Panc1 (cell line): Measurements from ENCODE around the gene PNMA1. TPM values are rescaled to one million over a fixed set of nuclear protein-coding genes. Genes with fewer than 3 reads are reported as not detected.

Experiments used
- ATAC-seq: fragments of 200-7000 bp; cut with Tn5 transposase; 2 replicates; pipeline ENCODE4 v1.9.1; 2020; ENCODE audit warnings: mild to moderate bottlenecking, moderate library complexity
- BruUV-seq: library from RNA; stranded (reverse); fragments of 400-500 nt; replicated peaks from 2 replicates; lab custom pipeline; 2021; lab: Mats Ljungman, UMichigan
- CTCF ChIA-PET: fragments of 300-600 bp; sonication (Branson Sonifier 250); formaldehyde crosslinking; loops from one replicate; lab custom pipeline; 2022; ENCODE audit warnings: antibody characterized with exemption; lab: Charles Lee
- POLR2A ChIA-PET: fragments of 300-600 bp; sonication (Branson Sonifier 250); formaldehyde crosslinking; loops from one replicate; lab custom pipeline; 2022; ENCODE audit warnings: antibody characterized with exemption; lab: Charles Lee
- DNase-seq: peaks from one replicate; pipeline ENCODE4 v3.0.0-alpha.2; 2010; ENCODE audit warnings: low read depth, low spot score
- H3K27ac ChIP-seq: 2 replicates; pipeline ENCODE4 v1.5.1; 2011; ENCODE audit warnings: mild to moderate bottlenecking, low read length, inconsistent platforms
- H3K27me3 ChIP-seq: fragments of 200-500 bp; sonication (Bioruptor generic); 2 replicates; pipeline ENCODE4 v1.6.0; 2014; ENCODE audit warnings: low read length, inconsistent platforms; ENCODE audit not compliant: control insufficient read depth, insufficient read depth
- H3K36me3 ChIP-seq: fragments of 200-500 bp; sonication (Bioruptor generic); 2 replicates; pipeline ENCODE4 v1.5.1; 2014; ENCODE audit warnings: inconsistent platforms, mild to moderate bottlenecking, low read length, moderate library complexity; ENCODE audit not compliant: control insufficient read depth, insufficient read depth
- H3K4me1 ChIP-seq: 2 replicates; pipeline ENCODE4 v1.5.1; 2011; ENCODE audit warnings: inconsistent platforms, mild to moderate bottlenecking, low read length, moderate library complexity; ENCODE audit not compliant: control insufficient read depth, insufficient read depth
- H3K4me3 ChIP-seq, 2 experiments: 2 replicates each; pipeline ENCODE4 v1.5.1; 2011 to 2012; ENCODE audit warnings: low read depth in 2 of 2, low read length in 2 of 2, mild to moderate bottlenecking in 2 of 2, inconsistent platforms in 1 of 2, moderate library complexity in 1 of 2
- H3K9me3 ChIP-seq: fragments of 200-500 bp; sonication (Bioruptor generic); 2 replicates; pipeline ENCODE4 v1.5.1; 2014; ENCODE audit warnings: low read depth, mild to moderate bottlenecking, inconsistent platforms, low read length, moderate library complexity; ENCODE audit not compliant: control insufficient read depth, insufficient read depth
- POLR2AphosphoS5 ChIP-seq: IDR thresholded peaks from 2 replicates; pipeline ENCODE4 v1.6.1; 2012; ENCODE audit warnings: mild to moderate bottlenecking, low read depth, low read length, moderate library complexity
- REST ChIP-seq, 2 experiments: IDR thresholded peaks; 2 replicates each; pipeline ENCODE4 v1.6.1; 2011 to 2012; ENCODE audit warnings: low read depth in 2 of 2, control low read depth in 1 of 2, low read length in 1 of 2, mild to moderate bottlenecking in 1 of 2, moderate library complexity in 1 of 2; ENCODE audit not compliant: insufficient read depth in 1 of 2
- SIN3A ChIP-seq: IDR thresholded peaks from 2 replicates; pipeline ENCODE4 v1.6.1; 2012; ENCODE audit warnings: low read depth, mild to moderate bottlenecking, low read length, moderate library complexity, borderline replicate concordance; ENCODE audit not compliant: insufficient read depth
- TCF7L2 ChIP-seq: IDR thresholded peaks from 2 replicates; pipeline ENCODE4 v1.6.1; 2011; ENCODE audit warnings: mild to moderate bottlenecking, low read depth, low read length, inconsistent platforms
- in situ Hi-C: cut with HindIII; loops from 2 replicates; pipeline ENCODE4 v1.10.0; 2016; ENCODE audit warnings: low sequenced_read_pairs, low pct_unique_long_range_greater_than_20kb
- intact Hi-C: fragments of 100-400 bp; cut with micrococcal nuclease; formaldehyde crosslinking; loops from one replicate; pipeline ENCODE4 v1.10.0; 2022; ENCODE audit not compliant: unreplicated experiment
- total RNA-seq: library from RNA; stranded (reverse); gene quantifications from one replicate; pipeline ENCODE4 v1.2.1, GENCODE V29; 2021; ENCODE audit not compliant: unreplicated experiment
- TF ChIP-seq, protein P1 (sequence below): fragments of 450-650 bp; IDR thresholded peaks from 2 replicates; pipeline ENCODE4 v1.5.1; 2017; ENCODE audit warnings: mild to moderate bottlenecking

Gene PNMA1
- total RNA-seq, 1 experiment from 2014 or later, result 49.7 TPM

- H3K27me3 ChIP-seq, result no peaks in the 10 kb centered on the region
- CTCF ChIA-PET, result no interaction called here
- no peak overlapping the region for H3K4me3 ChIP-seq
- POLR2A ChIA-PET, result no interaction called here
- no TSS peak for BruUV-seq
- TF ChIP-seq SIN3A (no peak), POLR2AphosphoS5 (no peak), TCF7L2 (no peak), REST (IDR thresholded peaks at IDR 0.05; ENCODE audit: insufficient read depth in 1 of 2, low read depth in 2 of 2, low read length in 1 of 2) (no peak)
- TF ChIP-seq, protein P1, sequence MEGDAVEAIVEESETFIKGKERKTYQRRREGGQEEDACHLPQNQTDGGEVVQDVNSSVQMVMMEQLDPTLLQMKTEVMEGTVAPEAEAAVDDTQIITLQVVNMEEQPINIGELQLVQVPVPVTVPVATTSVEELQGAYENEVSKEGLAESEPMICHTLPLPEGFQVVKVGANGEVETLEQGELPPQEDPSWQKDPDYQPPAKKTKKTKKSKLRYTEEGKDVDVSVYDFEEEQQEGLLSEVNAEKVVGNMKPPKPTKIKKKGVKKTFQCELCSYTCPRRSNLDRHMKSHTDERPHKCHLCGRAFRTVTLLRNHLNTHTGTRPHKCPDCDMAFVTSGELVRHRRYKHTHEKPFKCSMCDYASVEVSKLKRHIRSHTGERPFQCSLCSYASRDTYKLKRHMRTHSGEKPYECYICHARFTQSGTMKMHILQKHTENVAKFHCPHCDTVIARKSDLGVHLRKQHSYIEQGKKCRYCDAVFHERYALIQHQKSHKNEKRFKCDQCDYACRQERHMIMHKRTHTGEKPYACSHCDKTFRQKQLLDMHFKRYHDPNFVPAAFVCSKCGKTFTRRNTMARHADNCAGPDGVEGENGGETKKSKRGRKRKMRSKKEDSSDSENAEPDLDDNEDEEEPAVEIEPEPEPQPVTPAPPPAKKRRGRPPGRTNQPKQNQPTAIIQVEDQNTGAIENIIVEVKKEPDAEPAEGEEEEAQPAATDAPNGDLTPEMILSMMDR, result no peak
- DNase-seq, result no peak
- no peak overlapping the region for H3K27ac ChIP-seq
- ATAC-seq, result no peak
- H3K9me3 ChIP-seq, result no peaks in the 10 kb centered on the region
- H3K4me1 ChIP-seq, result peaks cover 5% of the 10 kb centered on the region
- in situ Hi-C loops (no loop called here), intact Hi-C loops (no loop called here)
- no peaks in the 10 kb centered on the region; the same call in 1 of the 2 replicates for H3K36me3 ChIP-seq
These were observed 47.6 kb downstream of the PNMA1 start for GRCh38 chr14:73666583-73666982.

DNA sequence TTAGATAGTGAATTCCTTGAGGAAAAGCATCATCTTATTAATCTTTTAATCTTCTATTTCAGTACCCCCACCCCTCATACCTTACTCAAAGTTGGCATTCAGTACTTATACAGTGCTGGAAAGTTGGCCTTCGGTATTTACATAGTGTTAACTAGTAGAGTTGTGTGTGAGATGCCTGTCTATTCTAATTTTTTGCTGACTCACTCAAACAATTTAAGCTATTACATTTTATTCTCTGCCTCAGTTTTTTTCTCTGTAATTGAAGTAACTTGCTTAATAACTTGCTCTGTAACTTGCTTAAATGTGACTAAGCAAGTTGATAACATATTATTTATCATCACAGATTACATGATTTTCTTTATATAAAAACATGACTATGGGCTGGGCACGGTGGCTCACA is 49.1 kb downstream of the PNMA1 start:
- DNase-seq, result no peak
- no peak for ATAC-seq
- ChIA-PET CTCF (no interaction called here), POLR2A (no interaction called here)
- intact Hi-C loops (no loop called here), in situ Hi-C loops (no loop called here)
- H3K4me1 ChIP-seq, result peaks cover 5% of the 10 kb centered on the region
- H3K27ac ChIP-seq, result no peak overlapping the region
- no peaks in the 10 kb centered on the region for H3K27me3 ChIP-seq
- H3K9me3 ChIP-seq, result no peaks in the 10 kb centered on the region
- BruUV-seq, result no TSS peak
- H3K4me3 ChIP-seq, result no peak overlapping the region
- TF ChIP-seq TCF7L2 (no peak), REST (IDR thresholded peaks at IDR 0.05; ENCODE audit: insufficient read depth in 1 of 2, low read depth in 2 of 2, low read length in 1 of 2) (no peak), POLR2AphosphoS5 (no peak), SIN3A (no peak)
- TF ChIP-seq, protein P1, result no peak
- H3K36me3 ChIP-seq, result no peaks in the 10 kb centered on the region; the same call in 1 of the 2 replicates
